Measurements from ENCODE around the gene ABCB10. TPM values are rescaled to one million over a fixed set of nuclear protein-coding genes. Genes with fewer than 3 reads are reported as not detected.

ABCB10 gene
- total RNA-seq, 1 donor from 2014 or later: 18.3 TPM

GRCh38 chr1:229557200-229557850 is 1.2 kb downstream of the ABCB10 start:
- no peak for TF ChIP-seq CTCF (IDR thresholded peaks at IDR 0.05; ENCODE audit: unreplicated experiment)
- DNase-seq (ENCODE audit: low spot score): no peak
- Mint-ChIP-seq H3K9me3 (ENCODE audit: unreplicated experiment) (no peaks in the 10 kb centered on the region), H3K4me3 (ENCODE audit: unreplicated experiment) (peak overlapping the region; percentile 95), H3K27ac (ENCODE audit: unreplicated experiment) (peak overlapping the region; percentile 24), H3K4me1 (ENCODE audit: unreplicated experiment) (peaks cover 25% of the 10 kb centered on the region), H3K27me3 (ENCODE audit: unreplicated experiment) (peaks cover 4% of the 10 kb centered on the region), H3K36me3 (ENCODE audit: low read depth, unreplicated experiment) (peaks cover 3% of the 10 kb centered on the region)

GRCh38 chr1:229554886-229555621 is 3.5 kb downstream of the ABCB10 start:
- peak overlapping the region; percentile 49 for H3K4me3 Mint-ChIP-seq (ENCODE audit: unreplicated experiment)
- H3K27me3 Mint-ChIP-seq (ENCODE audit: unreplicated experiment): peaks cover 2% of the 10 kb centered on the region
- H3K36me3 Mint-ChIP-seq (ENCODE audit: low read depth, unreplicated experiment): peaks cover 3% of the 10 kb centered on the region
- H3K4me1 Mint-ChIP-seq (ENCODE audit: unreplicated experiment): peaks cover 21% of the 10 kb centered on the region
- H3K27ac Mint-ChIP-seq (ENCODE audit: unreplicated experiment): no peak overlapping the region
- no peaks in the 10 kb centered on the region for H3K9me3 Mint-ChIP-seq (ENCODE audit: unreplicated experiment)
- no peak for DNase-seq (ENCODE audit: low spot score)
- no peak for TF ChIP-seq CTCF (IDR thresholded peaks at IDR 0.05; ENCODE audit: unreplicated experiment)

- DNase-seq (ENCODE audit: low spot score): no peak
- Mint-ChIP-seq H3K27me3 (ENCODE audit: unreplicated experiment) (peaks cover 2% of the 10 kb centered on the region), H3K4me1 (ENCODE audit: unreplicated experiment) (peaks cover 18% of the 10 kb centered on the region), H3K4me3 (ENCODE audit: unreplicated experiment) (no peak overlapping the region), H3K9me3 (ENCODE audit: unreplicated experiment) (no peaks in the 10 kb centered on the region), H3K36me3 (ENCODE audit: low read depth, unreplicated experiment) (peaks cover 3% of the 10 kb centered on the region), H3K27ac (ENCODE audit: unreplicated experiment) (no peak overlapping the region)
- TF ChIP-seq CTCF (IDR thresholded peaks at IDR 0.05; ENCODE audit: unreplicated experiment): no peak
Measured at GRCh38 chr1:229553621-229554130, 4.8 kb downstream of the ABCB10 start.

- H3K27me3 Mint-ChIP-seq (ENCODE audit: unreplicated experiment): peaks cover 2% of the 10 kb centered on the region
- no peaks in the 10 kb centered on the region for H3K9me3 Mint-ChIP-seq (ENCODE audit: unreplicated experiment)
- no peak overlapping the region for H3K27ac Mint-ChIP-seq (ENCODE audit: unreplicated experiment)
- DNase-seq (ENCODE audit: low spot score): no peak
- TF ChIP-seq CTCF (IDR thresholded peaks at IDR 0.05; ENCODE audit: unreplicated experiment): no peak
- no peak overlapping the region for H3K4me3 Mint-ChIP-seq (ENCODE audit: unreplicated experiment)
- peaks cover 3% of the 10 kb centered on the region for H3K36me3 Mint-ChIP-seq (ENCODE audit: low read depth, unreplicated experiment)
- peaks cover 17% of the 10 kb centered on the region for H3K4me1 Mint-ChIP-seq (ENCODE audit: unreplicated experiment)
Measured at GRCh38 chr1:229552732-229553131, 5.8 kb downstream of the ABCB10 start.

Data from endothelial cell (in vitro differentiated cells).